Ascending aorta (tissue), 2 donors: ENCODE measurements around the gene FAM217A. TPM values are rescaled to one million over a fixed set of nuclear protein-coding genes. Genes with fewer than 3 reads are reported as not detected.
A peak's percentile ranks its signal among the peaks of the same experiment; 100 is the strongest.

Source experiments
- DNase-seq, 2 donors: peaks; one replicate each; pipeline ENCODE4 v3.0.0-alpha.2; 2019; ENCODE audit warnings: low spot score in 2 of 2
- H3K27ac ChIP-seq, 2 donors: fragments of 200-600 bp; sonication (generic); one replicate each; pipeline ENCODE4 v1.5.1; 2016 to 2017; ENCODE audit warnings: mild to moderate bottlenecking in 1 of 2
- H3K27me3 ChIP-seq: fragments of 200-600 bp; sonication (generic); one replicate; pipeline ENCODE4 v1.5.1; 2017
- H3K36me3 ChIP-seq, 2 donors: fragments of 200-600 bp; sonication (generic); one replicate each; pipeline ENCODE4 v1.5.1; 2016
- H3K4me1 ChIP-seq, 2 donors: fragments of 200-600 bp; sonication (generic); one replicate each; pipeline ENCODE4 v1.5.1; 2016 to 2017; ENCODE audit warnings: mild to moderate bottlenecking in 1 of 2
- H3K4me3 ChIP-seq, 2 donors: fragments of 200-600 bp; sonication (generic); one replicate each; pipeline ENCODE4 v1.5.1; 2016 to 2017; ENCODE audit warnings: mild to moderate bottlenecking in 1 of 2
- H3K9me3 ChIP-seq, 2 donors: fragments of 200-600 bp; sonication (generic); one replicate each; pipeline ENCODE4 v1.5.1; 2016
- CTCF ChIP-seq, 3 experiments: fragments of 200-600 bp in 2 of 3; fragments of 450-650 bp in 1 of 3; sonication (generic) in 2 of 3; IDR thresholded peaks; one replicate each; pipeline ENCODE4 v1.5.1; 2016 to 2019; ENCODE audit warnings: antibody characterized with exemption in 3 of 3, mild to moderate bottlenecking in 1 of 3, moderate library complexity in 1 of 3
- intact Hi-C: fragments of 100-400 bp; cut with DNase I; formaldehyde crosslinking; loops from one replicate; pipeline ENCODE4 v1.15.1; 2023
- total RNA-seq: library from RNA; depleted of rRNA; stranded (reverse); fragments of >200 nt; gene quantifications from one replicate; pipeline ENCODE4 v1.1.0, GENCODE V29; 2016

FAM217A gene
- total RNA-seq, 1 donor from 2014 or later, result not detected

GRCh38 chr6:4028051-4028450 is 50.9 kb downstream of the FAM217A start:
- Histone ChIP-seq H3K27ac (no peak overlapping the region), H3K36me3 (peaks cover 11 to 16% of the 10 kb centered on the region in 2 donors), H3K27me3 (no peaks in the 10 kb centered on the region), H3K9me3 (no peaks in the 10 kb centered on the region), H3K4me3 (no peak overlapping the region), H3K4me1 (peaks cover 0 to 21% of the 10 kb centered on the region in 2 donors)
- DNase-seq, result no peak
- no peak for TF ChIP-seq CTCF (IDR thresholded peaks at IDR 0.05)
- intact Hi-C loops, result no loop called here

GRCh38 chr6:4025681-4026080 is 53.3 kb downstream of the FAM217A start:
- no peak overlapping the region for H3K27ac ChIP-seq
- no peaks in the 10 kb centered on the region for H3K27me3 ChIP-seq
- H3K36me3 ChIP-seq, result peaks cover 0 to 6% of the 10 kb centered on the region in 2 donors
- no peak overlapping the region for H3K4me3 ChIP-seq
- H3K4me1 ChIP-seq, result peaks cover 5 to 29% of the 10 kb centered on the region in 2 donors
- intact Hi-C loops, result no loop called here
- no peak for TF ChIP-seq CTCF (IDR thresholded peaks at IDR 0.05)
- H3K9me3 ChIP-seq, result no peaks in the 10 kb centered on the region
- DNase-seq, result no peak

- peaks cover 0 to 6% of the 10 kb centered on the region in 2 donors for H3K36me3 ChIP-seq
- H3K27ac ChIP-seq, result peak overlapping the region in 1 of 2 donors; percentile 99
- intact Hi-C loops, result loop anchor here (5.0 kb wide), 2 partner anchors 666 to 866 kb away; partner anchors contain the start of gene TUBB2A
- TF ChIP-seq CTCF (IDR thresholded peaks at IDR 0.05), result no peak
- no peaks in the 10 kb centered on the region for H3K27me3 ChIP-seq
- H3K4me1 ChIP-seq, result peaks cover 7 to 42% of the 10 kb centered on the region in 2 donors
- DNase-seq, result no peak
- H3K4me3 ChIP-seq, result no peak overlapping the region
- no peaks in the 10 kb centered on the region for H3K9me3 ChIP-seq
Observed at GRCh38 chr6:4023240-4023639, 55.7 kb downstream of the FAM217A start.

- intact Hi-C loops, result loop anchor here (2.0 to 5.0 kb wide), 4 partner anchors 113 to 865 kb away; partner anchors contain the start of genes CDYL, ECI2 and TUBB2A
- no peak for DNase-seq
- TF ChIP-seq CTCF (IDR thresholded peaks at IDR 0.05), result no peak
- Histone ChIP-seq H3K27ac (peak overlapping the region; percentile 98 to 99), H3K36me3 (no peaks in the 10 kb centered on the region), H3K4me1 (peaks cover 7 to 45% of the 10 kb centered on the region in 2 donors), H3K9me3 (no peaks in the 10 kb centered on the region), H3K27me3 (no peaks in the 10 kb centered on the region), H3K4me3 (peak overlapping the region; percentile 76 to 94)
Observed at GRCh38 chr6:4021854-4022695, 56.9 kb downstream of the FAM217A start.

- Histone ChIP-seq H3K4me3 (peak overlapping the region; percentile 76 to 94), H3K36me3 (no peaks in the 10 kb centered on the region), H3K4me1 (peaks cover 7 to 44% of the 10 kb centered on the region in 2 donors), H3K27ac (peak overlapping the region; percentile 98 to 99), H3K27me3 (no peaks in the 10 kb centered on the region), H3K9me3 (no peaks in the 10 kb centered on the region)
- intact Hi-C loops, result loop anchor here (2.0 to 5.0 kb wide), 4 partner anchors 114 to 864 kb away; partner anchors contain the start of genes CDYL, ECI2 and TUBB2A
- DNase-seq, result peak; percentile 83 to 98
- peak; percentile 5 to 49 (median 41) for TF ChIP-seq CTCF (IDR thresholded peaks at IDR 0.05)
Observed at GRCh38 chr6:4021133-4021853, 57.6 kb downstream of the FAM217A start.
